HFFc6 (cell line): Measurements from ENCODE around the gene LIPA. TPM values are rescaled to one million over a fixed set of nuclear protein-coding genes. Genes with fewer than 3 reads are reported as not detected.

Experiments
- DNase-seq: peaks from one replicate; pipeline ENCODE4 v3.0.0-alpha.2; 2018
- H3K27ac Mint-ChIP-seq: 2 replicates; pipeline ENCODE4 v1.8.0; 2020; ENCODE audit warnings: mild to moderate bottlenecking, mixed read lengths
- H3K27me3 Mint-ChIP-seq: 2 replicates; pipeline ENCODE4 v1.8.0; 2021; ENCODE audit warnings: mild to moderate bottlenecking, moderate library complexity, mixed read lengths; ENCODE audit not compliant: insufficient read depth
- H3K36me3 Mint-ChIP-seq: 2 replicates; pipeline ENCODE4 v1.8.0; 2021; ENCODE audit warnings: low read depth, mixed read lengths
- H3K4me1 Mint-ChIP-seq: 2 replicates; pipeline ENCODE4 v1.8.0; 2020; ENCODE audit warnings: low read depth, mixed read lengths
- H3K4me3 Mint-ChIP-seq: 2 replicates; pipeline ENCODE4 v1.8.0; 2020; ENCODE audit warnings: mild to moderate bottlenecking, moderate library complexity, mixed read lengths
- H3K9me3 Mint-ChIP-seq: 2 replicates; pipeline ENCODE4 v1.8.0; 2020; ENCODE audit warnings: mild to moderate bottlenecking, mixed read lengths
- CTCF ChIP-seq: fragments of 200-600 bp; sonication (generic); IDR thresholded peaks from 2 replicates; pipeline ENCODE4 v1.5.0; 2021; ENCODE audit warnings: antibody characterized with exemption, mild to moderate bottlenecking
- total RNA-seq, 6 experiments: library from RNA; stranded (reverse); fragmentation: NEBNext Ultra II Directional; extraction: Animal tissue kit (Norgen Biotek cat#: 25700); gene quantifications; 2 replicates in 1 of 6; 3 replicates in 5 of 6; pipeline ENCODE4 v1.2.3, GENCODE V29; 2021

LIPA gene
- total RNA-seq, 6 experiments from 2014 or later: 108 to 212 (median 122) TPM

DNA sequence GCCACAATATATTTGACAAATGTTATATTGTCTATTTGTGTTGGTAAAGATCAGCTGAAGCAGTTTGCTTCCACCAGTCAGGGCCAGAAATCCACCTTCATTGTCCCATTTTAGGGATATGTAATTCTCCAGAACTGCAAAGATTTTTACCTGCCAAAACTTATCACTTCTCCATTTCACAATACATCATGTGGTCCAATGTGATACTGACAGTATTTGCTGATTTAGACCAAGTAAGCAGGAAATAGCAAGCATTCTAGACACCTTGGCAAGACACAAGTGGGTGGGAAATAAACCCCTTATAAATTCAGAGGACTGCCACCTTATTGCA, 18.5 kb upstream of the LIPA start:
- H3K36me3 Mint-ChIP-seq: peaks cover 7% of the 10 kb centered on the region
- H3K4me1 Mint-ChIP-seq: peaks cover 66% of the 10 kb centered on the region
- H3K9me3 Mint-ChIP-seq: no peaks in the 10 kb centered on the region
- TF ChIP-seq CTCF: no peak
- no peaks in the 10 kb centered on the region for H3K27me3 Mint-ChIP-seq
- no peak for DNase-seq
- H3K27ac Mint-ChIP-seq: no peak overlapping the region
- no peak overlapping the region for H3K4me3 Mint-ChIP-seq

DNA sequence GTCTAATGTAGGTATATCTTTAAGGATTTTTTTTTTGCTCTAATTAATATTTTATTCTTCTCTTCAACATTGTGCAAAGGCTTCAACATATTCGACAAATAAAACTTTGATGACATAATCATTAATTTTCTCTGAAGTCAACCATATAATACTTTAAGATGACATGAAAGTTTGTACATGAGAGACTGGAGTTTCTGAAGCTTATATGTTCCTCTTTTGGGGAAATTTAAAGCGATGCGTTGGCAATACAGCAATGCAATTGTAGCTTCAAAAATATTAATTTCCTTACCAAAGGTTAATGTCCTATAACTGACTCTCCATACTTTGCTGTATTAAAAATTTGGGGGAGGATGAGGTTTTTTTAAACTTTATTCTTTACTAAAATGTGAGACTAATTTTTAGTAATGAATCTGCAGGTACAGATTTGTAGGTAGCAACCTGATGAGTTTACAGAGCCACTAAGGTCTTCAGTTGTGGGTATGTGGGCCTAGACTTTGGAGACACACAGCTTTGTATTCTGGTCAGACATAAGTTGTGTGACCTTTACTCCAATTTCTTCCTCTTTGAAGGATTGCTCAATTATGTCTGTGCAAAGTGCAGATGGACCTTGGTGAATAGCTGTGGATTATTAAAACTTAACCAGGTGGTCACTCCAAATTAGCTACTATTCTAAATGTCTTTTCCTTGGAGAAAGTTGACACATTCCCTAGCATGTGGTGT, 18.0 kb upstream of the LIPA start:
- DNase-seq: no peak
- Mint-ChIP-seq H3K27ac (no peak overlapping the region), H3K9me3 (no peaks in the 10 kb centered on the region)

GRCh38 chr10:89266721-89267453, 15.3 kb upstream of the LIPA start:
- no peak overlapping the region for H3K4me3 Mint-ChIP-seq
- no peaks in the 10 kb centered on the region for H3K9me3 Mint-ChIP-seq
- no peaks in the 10 kb centered on the region; the same call in 1 of the 2 replicates for H3K36me3 Mint-ChIP-seq
- no peak for TF ChIP-seq CTCF
- no peak for DNase-seq
- peaks cover 64% of the 10 kb centered on the region for H3K4me1 Mint-ChIP-seq
- no peaks in the 10 kb centered on the region for H3K27me3 Mint-ChIP-seq
- no peak overlapping the region for H3K27ac Mint-ChIP-seq

More for the DNA sequence above, 18.0 kb upstream of the LIPA start:
- Mint-ChIP-seq H3K36me3 (peaks cover 7% of the 10 kb centered on the region), H3K4me1 (peaks cover 60% of the 10 kb centered on the region), H3K4me3 (no peak overlapping the region), H3K27me3 (no peaks in the 10 kb centered on the region)
- no peak for TF ChIP-seq CTCF

GRCh38 chr10:89263531-89263930, 12.0 kb upstream of the LIPA start:
- H3K9me3 Mint-ChIP-seq: no peaks in the 10 kb centered on the region
- H3K4me1 Mint-ChIP-seq: peaks cover 68% of the 10 kb centered on the region
- H3K4me3 Mint-ChIP-seq: peak overlapping the region; percentile 41
- TF ChIP-seq CTCF: no peak
- no peaks in the 10 kb centered on the region for H3K36me3 Mint-ChIP-seq
- H3K27me3 Mint-ChIP-seq: no peaks in the 10 kb centered on the region
- H3K27ac Mint-ChIP-seq: peak overlapping the region; percentile 78
- no peak for DNase-seq

GRCh38 chr10:89263091-89263490, 11.5 kb upstream of the LIPA start:
- H3K4me1 Mint-ChIP-seq: peaks cover 68% of the 10 kb centered on the region
- no peaks in the 10 kb centered on the region for H3K9me3 Mint-ChIP-seq
- no peaks in the 10 kb centered on the region for H3K27me3 Mint-ChIP-seq
- TF ChIP-seq CTCF: no peak
- H3K27ac Mint-ChIP-seq: peak overlapping the region; percentile 78
- peak overlapping the region; percentile 41 for H3K4me3 Mint-ChIP-seq
- no peaks in the 10 kb centered on the region for H3K36me3 Mint-ChIP-seq
- DNase-seq: peak; percentile 62
